ENCODE data around the gene COBLL1.

Gene COBLL1

GRCh38 chr2:164813535-164813934 lies 28.1 kb downstream of the COBLL1 start:
- TF ChIP-seq MAX (IDR thresholded peaks at IDR 0.05; ENCODE audit: low read depth, low read length) (no peak), POLR2A (IDR thresholded peaks at IDR 0.05; ENCODE audit: extremely low read depth, insufficient read length) (no peak), CTCF (IDR thresholded peaks at IDR 0.05; ENCODE audit: low read depth, low read length) (no peak), MYC (IDR thresholded peaks at IDR 0.05; ENCODE audit: low read depth, low read length) (no peak)
- H3K4me3 ChIP-seq (ENCODE audit: low read depth, low read length): no peak overlapping the region
- no peak for DNase-seq (ENCODE audit: low read depth)

- H3K4me3 ChIP-seq (ENCODE audit: low read depth, low read length): no peak overlapping the region
- no peak for DNase-seq (ENCODE audit: low read depth)
These were observed 29.2 kb downstream of the COBLL1 start for GRCh38 chr2:164812378-164812777.

GRCh38 chr2:164811819-164812218 lies 29.8 kb downstream of the COBLL1 start:
- no peak for DNase-seq (ENCODE audit: low read depth)
- no peak overlapping the region for H3K4me3 ChIP-seq (ENCODE audit: low read depth, low read length)
- TF ChIP-seq POLR2A (IDR thresholded peaks at IDR 0.05; ENCODE audit: extremely low read depth, insufficient read length) (no peak), CTCF (IDR thresholded peaks at IDR 0.05; ENCODE audit: low read depth, low read length) (no peak), MAX (IDR thresholded peaks at IDR 0.05; ENCODE audit: low read depth, low read length) (no peak), MYC (IDR thresholded peaks at IDR 0.05; ENCODE audit: low read depth, low read length) (no peak)

More at GRCh38 chr2:164812378-164812777, 29.2 kb downstream of the COBLL1 start:
- TF ChIP-seq MYC (IDR thresholded peaks at IDR 0.05; ENCODE audit: low read depth, low read length): no peak
- no peak for TF ChIP-seq CTCF (IDR thresholded peaks at IDR 0.05; ENCODE audit: low read depth, low read length)
- no peak for TF ChIP-seq MAX (IDR thresholded peaks at IDR 0.05; ENCODE audit: low read depth, low read length)
- TF ChIP-seq POLR2A (IDR thresholded peaks at IDR 0.05; ENCODE audit: extremely low read depth, insufficient read length): no peak

GRCh38 chr2:164810843-164811242 lies 30.8 kb downstream of the COBLL1 start:
- DNase-seq (ENCODE audit: low read depth): no peak
- TF ChIP-seq POLR2A (IDR thresholded peaks at IDR 0.05; ENCODE audit: extremely low read depth, insufficient read length): no peak
- TF ChIP-seq MAX (IDR thresholded peaks at IDR 0.05; ENCODE audit: low read depth, low read length): no peak
- no peak for TF ChIP-seq CTCF (IDR thresholded peaks at IDR 0.05; ENCODE audit: low read depth, low read length)
- TF ChIP-seq MYC (IDR thresholded peaks at IDR 0.05; ENCODE audit: low read depth, low read length): no peak

GRCh38 chr2:164808776-164809175 lies 32.8 kb downstream of the COBLL1 start:
- TF ChIP-seq MYC (IDR thresholded peaks at IDR 0.05; ENCODE audit: low read depth, low read length) (no peak), POLR2A (IDR thresholded peaks at IDR 0.05; ENCODE audit: extremely low read depth, insufficient read length) (no peak), MAX (IDR thresholded peaks at IDR 0.05; ENCODE audit: low read depth, low read length) (no peak), CTCF (IDR thresholded peaks at IDR 0.05; ENCODE audit: low read depth, low read length) (no peak)
- no peak overlapping the region for H3K4me3 ChIP-seq (ENCODE audit: low read depth, low read length)
- no peak for DNase-seq (ENCODE audit: low read depth)

More at GRCh38 chr2:164810843-164811242, 30.8 kb downstream of the COBLL1 start:
- no peak overlapping the region for H3K4me3 ChIP-seq (ENCODE audit: low read depth, low read length)
